ENCODE measurements around the gene BNC2.

- no peak for TF ChIP-seq CREB1 (IDR thresholded peaks at IDR 0.05; ENCODE audit: low read depth)
- TF ChIP-seq ZBTB7A (IDR thresholded peaks at IDR 0.05; ENCODE audit: low read depth) = no peak
- TF ChIP-seq REST (IDR thresholded peaks at IDR 0.05; ENCODE audit: low read depth) = no peak
- no peak for TF ChIP-seq YY1 (IDR thresholded peaks at IDR 0.05; ENCODE audit: low read depth)
- no peak for TF ChIP-seq EP300 (IDR thresholded peaks at IDR 0.05; ENCODE audit: borderline replicate concordance)
- TF ChIP-seq TAF1 (IDR thresholded peaks at IDR 0.05; ENCODE audit: low read depth) = no peak
Measured at GRCh38 chr9:16846986-16847385, 23.5 kb downstream of the BNC2 start.

Measured in Ishikawa (cell line).